ENCODE measurements around the gene JAZF1.

DNA sequence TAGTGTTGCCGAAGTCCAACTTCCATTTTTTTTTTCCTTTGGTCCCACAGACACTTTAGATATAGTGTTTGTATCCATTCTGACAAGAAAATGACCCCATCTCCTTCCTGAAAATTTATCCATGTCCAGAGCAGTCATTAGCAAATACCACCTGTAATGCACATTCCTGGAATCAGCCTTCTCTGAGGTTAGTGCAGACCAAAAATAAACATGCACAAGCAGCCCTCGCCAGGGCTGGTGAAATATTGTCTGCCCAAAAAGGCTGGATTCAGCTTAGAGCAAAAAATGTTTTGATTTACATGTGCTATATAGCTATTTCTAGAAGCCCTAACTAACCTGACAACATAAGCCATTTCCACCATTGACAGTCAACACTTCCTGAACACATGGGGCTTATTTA is 294.9 kb downstream of the JAZF1 start:
- TF ChIP-seq POLR2A (IDR thresholded peaks at IDR 0.05): no peak
- no peak for TF ChIP-seq CTCF (IDR thresholded peaks at IDR 0.05)
- no peak for TF ChIP-seq POLR2AphosphoS5 (IDR thresholded peaks at IDR 0.05)

All from breast epithelium (tissue), 3 donors.